GM19324 (cell line): ENCODE data around the gene CD19.
"Not testable (repeated sequence)": the region's sequence is repeated elsewhere in the genome, so short reads cannot be mapped to it uniquely, and the experiment has no call there.

Experiments used
- ATAC-seq: cut with Tn5 transposase; IDR thresholded peaks from one replicate; pipeline ENCODE4 v1.9.1; 2021; ENCODE audit warnings: mild to moderate bottlenecking, moderate library complexity; ENCODE audit not compliant: unreplicated experiment, low FRiP score

The CD19 gene

GRCh38 chr16:28905800-28906372 lies 25.9 kb upstream of the CD19 start:
- ATAC-seq: no peak

GRCh38 chr16:28910086-28911031 lies 21.4 kb upstream of the CD19 start:
- no peak for ATAC-seq

GRCh38 chr16:28912558-28912957 lies 19.2 kb upstream of the CD19 start:
- ATAC-seq: no peak

- ATAC-seq: no peak
Measured at GRCh38 chr16:28913946-28914724, 17.6 kb upstream of the CD19 start.

GRCh38 chr16:28915181-28915580 lies 16.6 kb upstream of the CD19 start:
- no peak for ATAC-seq

- ATAC-seq: no peak
Measured at GRCh38 chr16:28917095-28917494, 14.7 kb upstream of the CD19 start.

- no peak for ATAC-seq
Measured at GRCh38 chr16:28918698-28919097, 13.1 kb upstream of the CD19 start.

GRCh38 chr16:28923231-28923587 lies 8.6 kb upstream of the CD19 start:
- ATAC-seq: no peak

GRCh38 chr16:28923652-28924398 lies 7.9 kb upstream of the CD19 start:
- peak; percentile 52 for ATAC-seq

- ATAC-seq: peak; percentile 11
Measured at GRCh38 chr16:28924399-28924761, 7.4 kb upstream of the CD19 start.

- peak; percentile 66 for ATAC-seq
Measured at GRCh38 chr16:28924762-28925385, 6.9 kb upstream of the CD19 start, which contains the start of gene RABEP2. TSS of gene RABEP2 (minus strand) at chr16:28925238. CDS start at chr16:28925163, 75 bp downstream.

- ATAC-seq: peak; percentile 31
Measured at GRCh38 chr16:28925386-28926228, 6.2 kb upstream of the CD19 start.

- not testable (repeated sequence) for ATAC-seq
Measured at GRCh38 chr16:28926284-28926683, 5.5 kb upstream of the CD19 start.

GRCh38 chr16:28927815-28928214 lies 4.0 kb upstream of the CD19 start:
- ATAC-seq: no peak

GRCh38 chr16:28930203-28930602 lies 1.6 kb upstream of the CD19 start:
- ATAC-seq: no peak

- ATAC-seq: no peak
Measured at GRCh38 chr16:28930652-28931051, 1.1 kb upstream of the CD19 start.

GRCh38 chr16:28932339-28933141 lies 769 bp downstream of the CD19 start:
- no peak for ATAC-seq

- no peak for ATAC-seq
Measured at GRCh38 chr16:28933171-28933570, 1.4 kb downstream of the CD19 start.
